ENCODE data around the gene SEC62. TPM values are rescaled to one million over a fixed set of nuclear protein-coding genes. Genes with fewer than 3 reads are reported as not detected.

The SEC62 gene
- total and polyA plus RNA-seq, 2 experiments from 2014 or later: 45.4 to 138 TPM

- no peak overlapping the region for H2AFZ ChIP-seq
These were observed 40.5 kb downstream of the SEC62 start for GRCh38 chr3:170007031-170007663.

DNA sequence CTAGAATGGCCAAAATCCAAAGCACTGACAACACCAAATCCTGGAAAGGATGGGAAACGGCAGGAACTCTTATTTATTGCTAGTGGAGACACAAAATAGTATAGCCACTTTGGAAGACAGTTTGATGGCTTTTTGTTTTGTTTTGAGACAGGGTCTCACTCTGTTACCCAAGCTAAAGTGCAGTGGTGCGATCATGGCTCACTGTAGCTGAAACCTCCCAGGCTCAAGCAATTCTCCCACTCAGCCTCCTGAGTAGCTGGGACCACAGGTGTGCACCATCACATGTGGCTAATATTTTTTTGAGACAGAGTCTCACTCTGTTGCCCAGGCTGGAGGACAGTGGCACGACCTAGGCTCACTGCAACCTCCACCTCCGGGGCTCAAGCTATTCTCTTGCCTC lies 43.9 kb downstream of the SEC62 start:
- WGBS (ENCODE audit: low lambda C conversion rate, missing lambda C conversion rate): 89% methylated on average over 4 of the region's 4 CpGs
- no peak overlapping the region for H3K27ac ChIP-seq
- TF ChIP-seq EZH2phosphoT487 (IDR thresholded peaks at IDR 0.05; ENCODE audit: low read depth, severe bottlenecking, unreplicated experiment) (no peak), EZH2 (IDR thresholded peaks at IDR 0.05; ENCODE audit: borderline replicate concordance) (no peak)
- TF ChIP-seq, protein P1, sequence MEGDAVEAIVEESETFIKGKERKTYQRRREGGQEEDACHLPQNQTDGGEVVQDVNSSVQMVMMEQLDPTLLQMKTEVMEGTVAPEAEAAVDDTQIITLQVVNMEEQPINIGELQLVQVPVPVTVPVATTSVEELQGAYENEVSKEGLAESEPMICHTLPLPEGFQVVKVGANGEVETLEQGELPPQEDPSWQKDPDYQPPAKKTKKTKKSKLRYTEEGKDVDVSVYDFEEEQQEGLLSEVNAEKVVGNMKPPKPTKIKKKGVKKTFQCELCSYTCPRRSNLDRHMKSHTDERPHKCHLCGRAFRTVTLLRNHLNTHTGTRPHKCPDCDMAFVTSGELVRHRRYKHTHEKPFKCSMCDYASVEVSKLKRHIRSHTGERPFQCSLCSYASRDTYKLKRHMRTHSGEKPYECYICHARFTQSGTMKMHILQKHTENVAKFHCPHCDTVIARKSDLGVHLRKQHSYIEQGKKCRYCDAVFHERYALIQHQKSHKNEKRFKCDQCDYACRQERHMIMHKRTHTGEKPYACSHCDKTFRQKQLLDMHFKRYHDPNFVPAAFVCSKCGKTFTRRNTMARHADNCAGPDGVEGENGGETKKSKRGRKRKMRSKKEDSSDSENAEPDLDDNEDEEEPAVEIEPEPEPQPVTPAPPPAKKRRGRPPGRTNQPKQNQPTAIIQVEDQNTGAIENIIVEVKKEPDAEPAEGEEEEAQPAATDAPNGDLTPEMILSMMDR (IDR thresholded peaks at IDR 0.05; ENCODE audit: poor library complexity): no peak

More at GRCh38 chr3:170007031-170007663, 40.5 kb downstream of the SEC62 start:
- Histone ChIP-seq H3K27me3 (no peaks in the 10 kb centered on the region), H4K20me1 (ENCODE audit: insufficient read depth, poor library complexity, severe bottlenecking) (no peaks in the 10 kb centered on the region), H3K4me1 (ENCODE audit: insufficient read depth) (no peaks in the 10 kb centered on the region), H3K27ac (no peak overlapping the region), H3K9me3 (ENCODE audit: low read depth) (no peaks in the 10 kb centered on the region), H3K9me2 (replicated peaks; ENCODE audit: insufficient read depth) (no peaks in the 10 kb centered on the region), H3K36me3 (replicated peaks; ENCODE audit: insufficient read depth, low read depth) (no peaks in the 10 kb centered on the region), H3K4me2 (no peak overlapping the region), H3K79me2 (no peaks in the 10 kb centered on the region), H3K4me3 (no peak overlapping the region)
- 84% methylated on average over 7 of the region's 7 CpGs for WGBS (ENCODE audit: low lambda C conversion rate, missing lambda C conversion rate)
- no peak for DNase-seq (ENCODE audit: low spot score)
- TF ChIP-seq, protein P1 (IDR thresholded peaks at IDR 0.05; ENCODE audit: poor library complexity): no peak
- TF ChIP-seq EZH2 (IDR thresholded peaks at IDR 0.05; ENCODE audit: borderline replicate concordance) (no peak), EZH2phosphoT487 (IDR thresholded peaks at IDR 0.05; ENCODE audit: low read depth, severe bottlenecking, unreplicated experiment) (no peak)

GRCh38 chr3:170012683-170013400 lies 46.2 kb downstream of the SEC62 start:
- no peak overlapping the region for H3K4me3 ChIP-seq
- WGBS (ENCODE audit: low lambda C conversion rate, missing lambda C conversion rate): 41% methylated on average over 7 of the region's 7 CpGs
- peak; percentile 36 for DNase-seq (ENCODE audit: low spot score)

More for the DNA sequence above, 43.9 kb downstream of the SEC62 start:
- no peaks in the 10 kb centered on the region for H3K9me2 ChIP-seq (replicated peaks; ENCODE audit: insufficient read depth)
- no peaks in the 10 kb centered on the region for H3K27me3 ChIP-seq
- no peak overlapping the region for H3K4me3 ChIP-seq
- no peaks in the 10 kb centered on the region for H3K79me2 ChIP-seq
- no peak for DNase-seq (ENCODE audit: low spot score)
- H4K20me1 ChIP-seq (ENCODE audit: insufficient read depth, poor library complexity, severe bottlenecking): no peaks in the 10 kb centered on the region
- no peak overlapping the region for H2AFZ ChIP-seq
- H3K9me3 ChIP-seq (ENCODE audit: low read depth): no peaks in the 10 kb centered on the region
- H3K36me3 ChIP-seq (replicated peaks; ENCODE audit: insufficient read depth, low read depth): no peaks in the 10 kb centered on the region
- no peaks in the 10 kb centered on the region for H3K4me1 ChIP-seq (ENCODE audit: insufficient read depth)
- H3K4me2 ChIP-seq: no peak overlapping the region

More at GRCh38 chr3:170012683-170013400, 46.2 kb downstream of the SEC62 start:
- Histone ChIP-seq H3K9me3 (ENCODE audit: low read depth) (no peaks in the 10 kb centered on the region), H3K4me2 (peak overlapping the region; percentile 52), H3K4me1 (ENCODE audit: insufficient read depth) (no peaks in the 10 kb centered on the region), H3K9me2 (replicated peaks; ENCODE audit: insufficient read depth) (no peaks in the 10 kb centered on the region), H3K27me3 (peaks cover 3% of the 10 kb centered on the region), H3K27ac (peak overlapping the region; percentile 56), H4K20me1 (ENCODE audit: insufficient read depth, poor library complexity, severe bottlenecking) (no peaks in the 10 kb centered on the region), H3K79me2 (no peaks in the 10 kb centered on the region), H2AFZ (no peak overlapping the region), H3K36me3 (replicated peaks; ENCODE audit: insufficient read depth, low read depth) (no peaks in the 10 kb centered on the region)
- TF ChIP-seq EZH2 (IDR thresholded peaks at IDR 0.05; ENCODE audit: borderline replicate concordance) (no peak), EZH2phosphoT487 (IDR thresholded peaks at IDR 0.05; ENCODE audit: low read depth, severe bottlenecking, unreplicated experiment) (no peak)
- TF ChIP-seq, protein P1 (IDR thresholded peaks at IDR 0.05; ENCODE audit: poor library complexity): no peak
